ENCODE results near the gene KCNN1. TPM values are rescaled to one million over a fixed set of nuclear protein-coding genes. Genes with fewer than 3 reads are reported as not detected.

The KCNN1 gene
- total RNA-seq, 1 experiment from 2014 or later: 0.61 TPM

- no peak for DNase-seq (ENCODE audit: low read depth, low spot score)
- peak overlapping the region; percentile 53; the same call in 1 of the 2 replicates for H3K27ac ChIP-seq (ENCODE audit: low read depth, low read length)
- no peaks in the 10 kb centered on the region for H3K27me3 ChIP-seq (ENCODE audit: insufficient read depth, low read length)
- H3K4me2 ChIP-seq (ENCODE audit: low read length): peak overlapping the region; percentile 49
- 0 out of 2 replicates have a peak overlapping the region, but pooled peaks have one; percentile 12 for H3K9ac ChIP-seq (ENCODE audit: low read length)
- ChIA-PET RAD21 (ENCODE audit: low non-redundant PET in 1 of 2, low total read pairs in 2 of 2, uncharacterized antibody in 2 of 2, unreplicated experiment in 2 of 2) (no interaction called here), CTCF (interaction anchor here (1.1 kb wide), 1 partner anchor 54 kb away, joined by 3 read pairs; no protein-coding TSS in a partner anchor), POLR2A (no interaction called here)
- peak; percentile 95 for ATAC-seq
- no TSS peak for BruUV-seq (replicated peaks)
- intact Hi-C loops (cut with micrococcal nuclease): loop anchor here (1.0 to 10.0 kb wide), 3 partner anchors 51 to 245 kb away; partner anchors contain the start of gene PIK3R2
- no peaks in the 10 kb centered on the region for H3K9me3 ChIP-seq (ENCODE audit: control insufficient read depth in 1 of 2, insufficient read depth in 1 of 2, low read depth in 1 of 2, low read length in 2 of 2)
- no peaks in the 10 kb centered on the region for H4K20me1 ChIP-seq (ENCODE audit: insufficient read depth)
- peaks cover 20 to 32% of the 10 kb centered on the region in 2 experiments; a peak in 3 of 4 replicates for H3K36me3 ChIP-seq (ENCODE audit: control insufficient read depth in 1 of 2, insufficient read depth in 2 of 2, low read length in 2 of 2)
- H3K79me2 ChIP-seq (ENCODE audit: insufficient read depth, low read length): peaks cover 43% of the 10 kb centered on the region
- H3K4me3 ChIP-seq (replicated peaks in 1 of 2; ENCODE audit: low read depth in 1 of 2, low read length in 2 of 2): no peak overlapping the region
- H3K9me2 ChIP-seq (ENCODE audit: insufficient read depth): no peaks in the 10 kb centered on the region
- TF ChIP-seq POLR2AphosphoS5 (IDR thresholded peaks at IDR 0.05; ENCODE audit: low read depth, low read length): no peak
- TF ChIP-seq YY1 (IDR thresholded peaks at IDR 0.05; ENCODE audit: extremely low read depth, insufficient replicate concordance, low read depth, low read length): no peak
- no peak for TF ChIP-seq CEBPB (IDR thresholded peaks at IDR 0.05; ENCODE audit: low read depth)
- no peak for TF ChIP-seq SIN3A (IDR thresholded peaks at IDR 0.05; ENCODE audit: low read depth)
- TF ChIP-seq SRF (IDR thresholded peaks at IDR 0.05; ENCODE audit: low read depth): no peak
- TF ChIP-seq POLR2A (IDR thresholded peaks at IDR 0.05; ENCODE audit: borderline replicate concordance, extremely low read depth, insufficient read depth, insufficient read length): no peak
- peak; percentile 97 for TF ChIP-seq RAD21 (IDR thresholded peaks at IDR 0.05; ENCODE audit: low read depth)
- peak; percentile 86 to 97 (median 95) for TF ChIP-seq CTCF (IDR thresholded peaks at IDR 0.05 in 2 of 3, conservative IDR thresholded peaks at IDR 0.05 in 1 of 3; ENCODE audit: borderline replicate concordance in 1 of 3, insufficient read depth in 1 of 3, low read depth in 2 of 3, low read length in 2 of 3)
- TF ChIP-seq MAX (IDR thresholded peaks at IDR 0.05): no peak
- TF ChIP-seq EZH2phosphoT487 (IDR thresholded peaks at IDR 0.05; ENCODE audit: borderline replicate concordance): no peak
- TF ChIP-seq SP1 (IDR thresholded peaks at IDR 0.05; ENCODE audit: low read depth): no peak
- no peak for TF ChIP-seq ELF1 (IDR thresholded peaks at IDR 0.05; ENCODE audit: borderline replicate concordance, low read depth)
- TF ChIP-seq FOSL1 (IDR thresholded peaks at IDR 0.05; ENCODE audit: low read depth): no peak
- no peak for TF ChIP-seq EZH2 (IDR thresholded peaks at IDR 0.05)
- no peak for TF ChIP-seq ZFX (IDR thresholded peaks at IDR 0.05)
- no peak for TF ChIP-seq CBX3 (IDR thresholded peaks at IDR 0.05; ENCODE audit: low read depth)
- TF ChIP-seq TCF7L2 (IDR thresholded peaks at IDR 0.05; ENCODE audit: borderline replicate concordance, extremely low read depth, insufficient read depth, insufficient read length): no peak
- H3K4me1 ChIP-seq (ENCODE audit: control insufficient read depth in 1 of 2, insufficient read depth in 2 of 2, low read length in 2 of 2): peaks cover 2 to 17% of the 10 kb centered on the region in 2 experiments; a peak in 3 of 4 replicates
- H2AFZ ChIP-seq (ENCODE audit: low read depth, low read length, poor library complexity, severe bottlenecking): no peak overlapping the region
These were observed 40.4 kb downstream of the KCNN1 start for GRCh38 chr19:18007044-18007916.

Data from HCT116 (cell line).